Measurements from ENCODE around the gene GLYATL1. TPM values are rescaled to one million over a fixed set of nuclear protein-coding genes. Genes with fewer than 3 reads are reported as not detected.

Gene GLYATL1
- not detected in 5 replicates for total RNA-seq (2022; extraction: Qiagen RNA extraction; ENCODE audit: low read depth)

GRCh38 chr11:58939277-58939676 lies at the start of gene GLYATL1:
GLYATL1 (plus strand) TSS chr11:58939488; CDS start chr11:58947088, 7,600 bp downstream.

Other genes starting within 250 kb of the GLYATL1 start
- not detected in 5 replicates for gene GLYAT, start 207.5 kb upstream of the GLYATL1 start, total RNA-seq (2022; extraction: Qiagen RNA extraction; ENCODE audit: low read depth)
- gene GLYATL2, start 94.8 kb upstream of the GLYATL1 start, total RNA-seq (2022; extraction: Qiagen RNA extraction; ENCODE audit: low read depth) = not detected in 5 replicates
- not detected in 5 replicates for gene GLYATL1B, start 146.8 kb downstream of the GLYATL1 start, total RNA-seq (2022; extraction: Qiagen RNA extraction; ENCODE audit: low read depth)
- 7.6 to 9.9 TPM (median 9.1 TPM) in 5 replicates for gene FAM111B, start 167.7 kb downstream of the GLYATL1 start, total RNA-seq (2022; extraction: Qiagen RNA extraction; ENCODE audit: low read depth)
- gene FAM111A, start 203.4 kb downstream of the GLYATL1 start, total RNA-seq (2022; extraction: Qiagen RNA extraction; ENCODE audit: low read depth) = 9.9 to 11.3 TPM (median 10.5 TPM) in 5 replicates
- 4.6 to 5.4 TPM (median 5.3 TPM) in 5 replicates for gene DTX4, start 232.6 kb downstream of the GLYATL1 start, total RNA-seq (2022; extraction: Qiagen RNA extraction; ENCODE audit: low read depth)

All from A549 treated with DMSO at 1 μM for 4 hours (cell line).